ENCODE data around the gene KIAA0513.

GRCh38 chr16:84988328-84989080, 39.1 kb upstream of the KIAA0513 start:
- TF ChIP-seq, protein P1, sequence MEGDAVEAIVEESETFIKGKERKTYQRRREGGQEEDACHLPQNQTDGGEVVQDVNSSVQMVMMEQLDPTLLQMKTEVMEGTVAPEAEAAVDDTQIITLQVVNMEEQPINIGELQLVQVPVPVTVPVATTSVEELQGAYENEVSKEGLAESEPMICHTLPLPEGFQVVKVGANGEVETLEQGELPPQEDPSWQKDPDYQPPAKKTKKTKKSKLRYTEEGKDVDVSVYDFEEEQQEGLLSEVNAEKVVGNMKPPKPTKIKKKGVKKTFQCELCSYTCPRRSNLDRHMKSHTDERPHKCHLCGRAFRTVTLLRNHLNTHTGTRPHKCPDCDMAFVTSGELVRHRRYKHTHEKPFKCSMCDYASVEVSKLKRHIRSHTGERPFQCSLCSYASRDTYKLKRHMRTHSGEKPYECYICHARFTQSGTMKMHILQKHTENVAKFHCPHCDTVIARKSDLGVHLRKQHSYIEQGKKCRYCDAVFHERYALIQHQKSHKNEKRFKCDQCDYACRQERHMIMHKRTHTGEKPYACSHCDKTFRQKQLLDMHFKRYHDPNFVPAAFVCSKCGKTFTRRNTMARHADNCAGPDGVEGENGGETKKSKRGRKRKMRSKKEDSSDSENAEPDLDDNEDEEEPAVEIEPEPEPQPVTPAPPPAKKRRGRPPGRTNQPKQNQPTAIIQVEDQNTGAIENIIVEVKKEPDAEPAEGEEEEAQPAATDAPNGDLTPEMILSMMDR (conservative IDR thresholded peaks at IDR 0.05; ENCODE audit: low read length): peak; percentile 25; the same call in 1 of the 2 replicates
- no peak for TF ChIP-seq EZH2phosphoT487 (IDR thresholded peaks at IDR 0.05; ENCODE audit: borderline replicate concordance)
